Neural crest cell (in vitro differentiated cells): ENCODE measurements around the gene IL12RB2. TPM values are rescaled to one million over a fixed set of nuclear protein-coding genes. Genes with fewer than 3 reads are reported as not detected.
A peak's percentile ranks its signal among the peaks of the same experiment; 100 is the strongest.

ENCODE experiments used
- DNase-seq: peaks from one replicate; pipeline ENCODE4 v3.0.0; 2021; ENCODE audit warnings: low read depth, mixed read lengths, low spot score
- H3K27ac Mint-ChIP-seq: one replicate; pipeline ENCODE4 v1.8.0; 2021; ENCODE audit warnings: mild to moderate bottlenecking, mixed read lengths; ENCODE audit not compliant: unreplicated experiment
- H3K27me3 Mint-ChIP-seq: 2 replicates; pipeline ENCODE4 v1.8.0; 2021; ENCODE audit warnings: low read depth, mild to moderate bottlenecking, mixed read lengths
- H3K36me3 Mint-ChIP-seq: 2 replicates; pipeline ENCODE4 v1.8.0; 2021; ENCODE audit warnings: low read depth, mild to moderate bottlenecking, mixed read lengths
- H3K4me1 Mint-ChIP-seq: 2 replicates; pipeline ENCODE4 v1.8.0; 2021; ENCODE audit warnings: mixed read lengths
- H3K4me3 Mint-ChIP-seq: one replicate; pipeline ENCODE4 v1.8.0; 2021; ENCODE audit warnings: mild to moderate bottlenecking, mixed read lengths
- H3K9me3 Mint-ChIP-seq: 2 replicates; pipeline ENCODE4 v1.8.0; 2021; ENCODE audit warnings: mixed read lengths
- total RNA-seq: library from RNA; stranded (reverse); gene quantifications from 2 replicates; pipeline ENCODE4 v1.2.1, GENCODE V29; 2021
- TF ChIP-seq, protein P1 (sequence below): fragments of 200-600 bp; sonication (generic); conservative IDR thresholded peaks from 2 replicates; pipeline ENCODE4 v1.5.0; 2021; ENCODE audit warnings: antibody characterized with exemption, mild to moderate bottlenecking

The IL12RB2 gene
- total RNA-seq, 1 donor from 2014 or later, result 0.19 TPM

DNA sequence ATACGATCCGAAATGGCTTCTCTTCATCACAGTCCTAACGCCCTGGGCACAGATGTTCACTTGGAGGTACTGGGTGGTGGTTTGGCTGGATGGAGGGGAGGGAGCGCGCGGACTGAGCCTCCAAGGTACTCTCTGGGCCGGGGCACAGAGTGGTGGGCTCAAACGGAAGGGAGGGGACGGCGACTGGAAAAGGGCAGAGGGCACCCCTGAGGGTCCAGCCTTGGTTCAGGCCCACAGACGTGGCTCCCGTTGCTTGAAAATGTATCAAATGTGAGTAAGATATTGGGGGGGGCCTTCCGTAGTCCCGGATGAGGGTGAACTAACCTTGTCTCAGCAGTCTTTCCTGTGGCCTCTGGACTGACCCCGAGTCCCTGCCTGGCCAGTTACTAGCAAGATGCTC, 463 bp downstream of the IL12RB2 start:
- Mint-ChIP-seq H3K4me3 (peak overlapping the region; percentile 61), H3K9me3 (no peaks in the 10 kb centered on the region), H3K27me3 (peaks cover 44% of the 10 kb centered on the region), H3K4me1 (no peaks in the 10 kb centered on the region), H3K36me3 (no peaks in the 10 kb centered on the region), H3K27ac (no peak overlapping the region)
- DNase-seq, result no peak
- TF ChIP-seq, protein P1, sequence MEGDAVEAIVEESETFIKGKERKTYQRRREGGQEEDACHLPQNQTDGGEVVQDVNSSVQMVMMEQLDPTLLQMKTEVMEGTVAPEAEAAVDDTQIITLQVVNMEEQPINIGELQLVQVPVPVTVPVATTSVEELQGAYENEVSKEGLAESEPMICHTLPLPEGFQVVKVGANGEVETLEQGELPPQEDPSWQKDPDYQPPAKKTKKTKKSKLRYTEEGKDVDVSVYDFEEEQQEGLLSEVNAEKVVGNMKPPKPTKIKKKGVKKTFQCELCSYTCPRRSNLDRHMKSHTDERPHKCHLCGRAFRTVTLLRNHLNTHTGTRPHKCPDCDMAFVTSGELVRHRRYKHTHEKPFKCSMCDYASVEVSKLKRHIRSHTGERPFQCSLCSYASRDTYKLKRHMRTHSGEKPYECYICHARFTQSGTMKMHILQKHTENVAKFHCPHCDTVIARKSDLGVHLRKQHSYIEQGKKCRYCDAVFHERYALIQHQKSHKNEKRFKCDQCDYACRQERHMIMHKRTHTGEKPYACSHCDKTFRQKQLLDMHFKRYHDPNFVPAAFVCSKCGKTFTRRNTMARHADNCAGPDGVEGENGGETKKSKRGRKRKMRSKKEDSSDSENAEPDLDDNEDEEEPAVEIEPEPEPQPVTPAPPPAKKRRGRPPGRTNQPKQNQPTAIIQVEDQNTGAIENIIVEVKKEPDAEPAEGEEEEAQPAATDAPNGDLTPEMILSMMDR, result no peak

DNA sequence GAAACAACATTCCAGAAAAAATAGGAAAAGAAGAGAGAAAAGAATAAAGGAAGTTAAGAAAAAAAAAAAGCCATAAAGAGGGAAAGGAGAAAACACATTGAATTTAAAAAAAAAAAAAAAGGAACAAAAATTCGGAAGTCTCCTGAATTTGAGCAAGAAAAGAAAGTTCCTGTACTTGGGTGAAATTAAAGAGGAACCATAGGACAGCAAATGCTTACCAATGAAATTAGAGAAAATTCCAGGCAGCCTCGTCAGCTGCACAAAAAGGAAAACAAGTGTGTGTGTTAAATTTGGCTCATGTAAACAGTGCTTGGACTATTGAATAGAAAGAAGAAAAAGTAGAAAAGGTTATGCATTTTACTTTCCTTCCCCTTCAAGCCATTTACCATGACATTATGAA, 4.9 kb downstream of the IL12RB2 start:
- H3K4me1 Mint-ChIP-seq, result peaks cover 11% of the 10 kb centered on the region
- peaks cover 13% of the 10 kb centered on the region for H3K27me3 Mint-ChIP-seq
- TF ChIP-seq, protein P1, result no peak
- H3K4me3 Mint-ChIP-seq, result no peak overlapping the region
- H3K27ac Mint-ChIP-seq, result no peak overlapping the region
- DNase-seq, result no peak
- no peaks in the 10 kb centered on the region for H3K36me3 Mint-ChIP-seq
- H3K9me3 Mint-ChIP-seq, result no peaks in the 10 kb centered on the region

DNA sequence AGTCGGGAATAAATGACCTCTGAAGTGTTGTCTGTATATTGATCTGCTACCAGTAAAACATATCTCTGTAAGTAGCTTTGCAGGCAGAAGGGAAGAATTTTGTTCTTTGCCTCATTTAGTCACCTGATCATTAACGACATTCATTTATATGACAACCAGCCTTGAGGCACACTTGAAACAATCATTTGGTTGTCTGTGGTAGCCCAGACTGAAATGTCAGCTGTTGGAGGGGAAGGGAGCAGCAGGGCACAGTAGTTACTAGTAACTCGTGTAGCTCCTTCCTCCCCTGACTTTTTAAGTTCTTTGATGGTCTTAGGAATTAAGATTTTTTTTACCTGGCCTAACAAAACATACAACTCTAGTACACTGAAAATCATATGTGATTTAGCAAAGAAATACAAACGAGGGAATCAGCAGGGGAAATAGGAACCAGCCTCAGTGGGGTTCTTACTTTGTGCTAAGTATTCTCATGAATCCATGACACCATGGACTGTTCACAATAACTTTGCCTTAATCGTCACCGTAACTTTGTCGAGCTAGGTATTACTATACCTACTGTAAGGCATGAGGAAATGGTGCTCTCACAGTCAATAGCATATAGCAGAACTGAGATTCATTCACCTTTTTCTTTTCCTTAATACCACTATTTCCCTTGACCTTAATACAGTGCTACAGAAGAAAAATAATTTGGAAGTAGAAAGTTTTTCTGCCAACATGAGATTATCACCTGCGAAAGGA, 6.4 kb downstream of the IL12RB2 start:
- H3K27me3 Mint-ChIP-seq, result peaks cover 4% of the 10 kb centered on the region
- H3K9me3 Mint-ChIP-seq, result no peaks in the 10 kb centered on the region

DNA sequence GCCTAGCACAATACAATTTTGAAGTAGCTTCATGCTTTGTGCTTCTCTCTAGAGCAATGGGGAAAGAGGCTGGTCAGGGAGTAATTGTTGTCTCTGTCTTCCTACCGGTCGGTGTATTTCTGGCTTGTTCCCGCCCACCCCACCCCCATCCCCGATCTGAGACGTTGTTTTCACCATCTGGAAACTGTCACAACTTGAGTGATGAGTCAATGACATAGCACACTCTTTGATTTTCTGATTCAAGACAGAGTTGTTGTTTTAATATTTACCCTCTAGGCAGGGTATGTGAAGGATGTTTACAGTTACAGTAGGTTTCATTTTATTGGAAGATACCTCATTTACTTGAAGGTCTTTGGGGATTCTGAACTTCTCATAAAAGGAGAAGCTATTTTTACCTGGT, 7.0 kb downstream of the IL12RB2 start:
- no peaks in the 10 kb centered on the region for H3K9me3 Mint-ChIP-seq
- no peak overlapping the region for H3K4me3 Mint-ChIP-seq
- no peaks in the 10 kb centered on the region for H3K36me3 Mint-ChIP-seq
- TF ChIP-seq, protein P1, result no peak
- H3K27ac Mint-ChIP-seq, result no peak overlapping the region
- peaks cover 4% of the 10 kb centered on the region for H3K27me3 Mint-ChIP-seq
- no peak for DNase-seq
- H3K4me1 Mint-ChIP-seq, result peaks cover 11% of the 10 kb centered on the region

More for the DNA sequence above, 6.4 kb downstream of the IL12RB2 start:
- Mint-ChIP-seq H3K4me3 (peak overlapping the region; percentile 3), H3K36me3 (no peaks in the 10 kb centered on the region), H3K4me1 (peaks cover 11% of the 10 kb centered on the region), H3K27ac (no peak overlapping the region)
- TF ChIP-seq, protein P1, result no peak
- no peak for DNase-seq

DNA sequence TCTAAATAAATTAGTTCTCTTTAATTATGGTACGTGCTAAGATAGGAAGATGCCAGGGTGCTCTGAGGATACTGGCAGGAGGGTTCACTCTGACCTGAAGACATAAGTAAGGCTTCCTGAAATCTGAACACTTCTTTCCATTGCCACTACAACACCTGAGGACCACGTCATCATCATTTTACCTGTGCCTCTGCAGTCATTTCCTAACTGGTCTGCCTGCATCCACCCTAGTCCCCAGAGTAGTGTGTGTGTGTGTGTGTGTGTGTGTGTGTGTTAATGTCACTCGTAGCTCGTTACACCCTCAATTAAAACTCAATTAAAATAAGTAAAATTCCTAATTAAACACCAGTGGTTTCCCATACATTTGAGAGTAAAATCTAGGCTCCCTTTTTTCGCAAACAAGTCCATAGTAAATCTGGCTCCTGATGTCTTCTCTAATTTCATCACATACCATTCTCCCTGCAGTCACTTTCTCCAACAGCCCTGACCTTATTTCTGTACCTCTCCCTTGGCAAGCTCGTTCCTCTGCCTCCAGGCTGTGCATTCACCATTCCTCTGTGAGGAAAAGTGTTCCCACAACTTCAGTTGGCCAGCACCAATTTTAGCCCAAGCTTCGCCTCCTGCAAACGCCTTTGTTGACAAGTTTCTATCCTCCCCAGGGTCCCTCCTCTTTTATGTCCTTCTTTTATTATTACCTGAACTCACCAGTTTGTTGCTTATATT, 8.7 kb downstream of the IL12RB2 start:
- TF ChIP-seq, protein P1, result no peak
- no peak overlapping the region for H3K27ac Mint-ChIP-seq
- no peaks in the 10 kb centered on the region for H3K36me3 Mint-ChIP-seq
- no peaks in the 10 kb centered on the region for H3K9me3 Mint-ChIP-seq
- H3K4me1 Mint-ChIP-seq, result peaks cover 11% of the 10 kb centered on the region
- DNase-seq, result no peak
- peaks cover 4% of the 10 kb centered on the region for H3K27me3 Mint-ChIP-seq
- H3K4me3 Mint-ChIP-seq, result no peak overlapping the region
